HG02870 (cell line): ENCODE results near the gene DSCAML1.

Experiments used
- ATAC-seq: cut with Tn5 transposase; IDR thresholded peaks from one replicate; pipeline ENCODE4 v1.9.1; 2021; ENCODE audit warnings: mild to moderate bottlenecking, moderate library complexity; ENCODE audit not compliant: unreplicated experiment

The DSCAML1 gene

DNA sequence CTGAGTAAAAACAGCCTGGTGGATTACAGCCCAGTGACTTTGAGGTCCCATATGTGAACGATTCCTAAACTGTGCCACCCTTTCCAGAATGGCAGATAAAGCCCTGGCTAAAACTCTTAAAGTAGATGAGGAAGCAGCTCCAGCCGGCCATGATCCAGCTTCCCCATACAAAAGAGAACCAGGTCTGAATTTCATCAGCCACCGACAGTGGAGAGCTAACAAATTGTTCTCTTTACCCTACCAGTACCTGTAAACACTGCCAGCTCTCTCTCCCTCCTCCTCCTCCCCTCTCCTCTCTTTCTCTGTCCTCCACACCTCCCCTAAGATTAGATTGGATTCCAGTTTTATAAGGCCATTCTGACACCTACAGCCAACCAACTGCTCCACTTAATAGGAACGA is 176.9 kb downstream of the DSCAML1 start:
- ATAC-seq: no peak

DNA sequence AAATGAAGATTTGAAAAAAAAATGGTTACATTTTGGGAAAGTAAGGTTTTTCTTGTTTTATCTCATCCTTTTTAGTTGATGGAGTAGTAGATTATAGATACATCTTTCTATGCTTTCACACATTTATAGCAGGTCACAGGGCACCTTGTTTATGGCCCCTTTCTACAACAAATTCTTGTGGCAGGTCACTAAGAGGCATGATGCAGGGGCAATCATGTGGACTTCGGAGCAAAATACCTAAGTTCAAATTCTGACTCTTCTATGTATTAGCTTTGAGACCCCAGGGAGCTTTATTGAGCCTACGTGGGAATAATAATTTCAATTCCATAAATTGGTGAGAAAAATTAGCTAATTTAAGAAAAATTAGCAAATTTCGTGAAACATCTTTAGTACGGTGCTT is 177.4 kb downstream of the DSCAML1 start:
- no peak for ATAC-seq

DNA sequence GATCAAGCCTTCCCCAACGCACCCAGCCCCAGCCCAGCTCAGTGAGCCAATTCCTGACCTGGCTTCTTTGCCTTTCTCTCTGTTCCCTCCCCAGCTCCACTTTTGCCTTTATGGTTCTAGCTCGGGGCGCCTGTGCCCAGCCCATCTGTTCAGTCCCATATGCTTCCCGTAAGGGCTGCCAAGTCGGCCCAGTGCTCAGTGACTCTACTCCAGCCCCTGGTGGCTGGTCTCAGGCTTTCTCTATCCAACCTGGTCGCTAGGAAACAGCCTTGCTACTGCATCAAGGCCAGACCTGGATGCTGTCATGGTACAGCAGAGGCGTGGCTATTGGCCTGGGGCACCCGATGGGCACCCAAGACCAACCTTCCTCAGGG is 178.0 kb downstream of the DSCAML1 start:
- no peak for ATAC-seq

DNA sequence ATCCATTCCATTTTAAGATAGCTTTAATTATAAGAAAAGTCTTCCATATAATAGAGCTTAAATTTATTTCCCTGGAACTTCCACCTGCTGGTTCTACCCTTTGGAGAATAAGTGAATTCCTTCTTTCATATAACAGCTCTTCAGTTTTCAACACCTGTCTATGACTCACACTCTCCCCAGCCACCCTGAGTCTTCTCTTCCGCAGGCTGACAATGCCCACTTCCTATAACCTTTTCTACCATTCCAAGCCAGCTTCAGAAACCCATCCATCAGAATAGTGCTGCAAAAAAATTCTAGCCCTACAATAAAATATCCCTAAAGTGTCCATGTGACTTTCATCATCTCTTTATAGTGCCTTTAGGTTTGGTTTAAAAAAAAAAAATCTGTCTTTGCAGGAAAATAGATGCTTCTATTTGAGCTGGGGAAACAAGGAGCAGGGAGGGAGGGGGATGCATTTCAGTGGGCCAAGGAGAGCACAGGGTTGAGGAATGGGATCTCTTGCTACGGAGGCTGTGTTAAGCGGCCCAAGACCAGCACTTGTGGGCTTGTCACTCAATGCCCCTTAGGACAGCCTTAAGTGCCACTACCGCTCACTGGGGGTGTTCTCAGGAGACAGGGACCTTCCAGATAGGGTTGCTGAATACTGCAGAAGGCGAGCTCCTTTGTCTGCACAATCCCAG is 178.6 kb downstream of the DSCAML1 start:
- ATAC-seq: no peak

DNA sequence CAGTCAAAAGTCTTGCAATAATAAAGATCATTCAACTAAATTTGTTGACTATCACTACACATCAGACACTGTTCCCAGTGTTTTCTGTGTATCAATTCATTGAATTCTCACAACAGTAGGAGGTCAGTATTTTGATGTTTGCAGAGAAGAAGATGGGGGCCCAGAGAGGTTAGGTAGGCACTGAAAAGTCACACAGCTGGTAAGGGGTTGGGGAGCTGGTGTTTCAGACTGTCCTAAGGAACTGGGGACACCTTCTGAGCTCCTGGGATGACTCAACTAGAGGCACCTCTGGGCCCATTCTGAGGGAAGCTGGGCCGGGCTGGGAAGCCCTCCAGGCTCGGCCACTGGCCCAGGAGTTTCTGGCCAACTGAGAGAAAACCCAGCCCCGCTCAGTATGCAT is 180.0 kb downstream of the DSCAML1 start:
- ATAC-seq: no peak

DNA sequence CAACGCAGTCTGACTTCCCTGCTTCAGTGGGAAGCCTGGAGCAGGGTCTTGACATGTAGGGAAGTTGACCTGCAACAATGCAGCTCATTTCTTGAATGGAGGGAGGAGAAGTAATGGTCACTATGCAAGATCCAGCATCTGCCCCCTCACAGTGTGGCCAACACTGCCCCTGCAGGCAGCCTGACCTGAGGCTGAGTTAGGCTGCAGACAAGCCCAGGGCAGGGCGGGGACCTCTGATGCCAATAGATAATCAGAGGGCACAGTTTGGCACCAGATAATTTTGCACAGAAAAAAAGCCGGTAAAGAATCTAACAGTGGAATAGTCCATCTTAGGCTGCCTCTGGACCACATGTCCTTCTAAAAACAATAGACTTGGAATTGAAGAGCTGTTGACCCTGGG is 182.3 kb downstream of the DSCAML1 start:
- no peak for ATAC-seq

DNA sequence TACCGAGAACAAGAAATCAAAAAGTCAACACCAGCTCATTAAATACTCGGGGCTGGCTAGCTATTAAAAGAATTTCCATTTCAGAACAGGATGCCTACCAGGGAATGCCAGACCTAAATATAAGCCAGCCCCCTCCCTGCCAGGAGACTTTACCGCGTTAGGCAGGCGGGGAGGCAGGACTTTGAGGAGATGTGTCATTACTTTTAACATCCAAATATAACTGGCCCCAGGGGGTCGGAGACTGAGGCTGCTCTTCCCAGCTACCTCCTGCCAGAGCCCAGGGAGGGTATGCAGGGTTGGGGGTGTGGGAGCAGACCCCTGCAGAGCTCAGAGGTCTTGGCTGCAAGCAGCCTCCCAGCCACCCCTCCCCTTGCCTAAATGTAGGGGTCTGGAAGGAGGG is 183.5 kb downstream of the DSCAML1 start:
- no peak for ATAC-seq

DNA sequence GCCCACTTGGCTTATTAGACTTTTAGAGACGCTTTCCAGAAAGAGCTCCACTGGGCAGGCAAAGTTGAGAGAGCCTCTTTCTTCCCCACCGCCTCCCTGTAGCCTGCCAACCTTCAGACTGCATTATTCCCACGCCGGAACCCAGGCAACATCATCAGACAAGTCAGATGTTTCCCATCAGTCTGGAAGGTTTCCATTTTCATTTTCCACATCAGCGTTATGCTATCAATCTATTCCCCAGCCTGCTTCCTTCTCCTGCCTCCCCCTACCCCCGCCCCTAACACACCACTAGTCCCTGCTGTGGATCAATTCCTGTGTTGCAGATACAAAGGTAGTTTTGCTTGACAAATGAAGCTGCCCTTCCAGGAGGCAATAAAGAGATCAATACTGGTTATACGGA is 184.8 kb downstream of the DSCAML1 start:
- ATAC-seq: no peak

DNA sequence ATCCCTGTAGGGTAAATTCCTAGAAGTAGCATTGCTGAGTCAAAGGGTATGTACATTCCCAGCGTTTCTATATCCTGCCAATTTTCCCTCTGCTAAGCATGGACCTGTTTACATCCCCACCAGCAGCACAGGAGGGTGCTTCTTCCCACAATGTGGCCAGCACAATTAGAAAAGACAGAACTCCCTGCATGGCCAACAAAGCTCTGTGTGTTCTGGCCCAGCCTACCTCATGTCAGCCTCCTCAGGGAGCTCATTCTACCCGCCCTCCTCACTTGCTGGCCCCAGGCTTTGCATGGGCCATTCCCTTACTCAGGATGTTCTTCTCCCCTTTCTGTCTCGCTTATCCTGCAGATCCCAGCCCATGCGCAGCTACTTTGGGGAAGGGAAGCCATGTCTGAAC is 186.1 kb downstream of the DSCAML1 start:
- ATAC-seq: no peak

DNA sequence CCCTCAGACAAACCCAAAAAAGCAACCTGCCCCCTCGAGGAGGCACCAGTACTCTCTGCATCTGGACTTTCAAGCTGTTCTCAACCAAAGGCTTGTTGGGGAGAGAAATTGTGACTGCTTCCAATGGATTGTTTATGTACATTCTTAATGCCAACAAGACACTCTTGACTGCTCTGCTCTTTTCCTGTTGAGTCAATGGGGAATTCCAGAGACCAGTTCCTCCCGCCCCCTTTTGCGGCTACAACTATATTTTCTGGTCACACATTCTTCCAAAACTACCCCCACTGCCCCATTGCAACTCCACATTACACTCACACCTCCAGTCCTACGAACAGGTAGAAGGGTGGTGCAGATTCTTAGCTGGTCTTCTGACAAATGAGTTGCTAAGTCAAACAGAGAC is 187.0 kb downstream of the DSCAML1 start:
- ATAC-seq: no peak

DNA sequence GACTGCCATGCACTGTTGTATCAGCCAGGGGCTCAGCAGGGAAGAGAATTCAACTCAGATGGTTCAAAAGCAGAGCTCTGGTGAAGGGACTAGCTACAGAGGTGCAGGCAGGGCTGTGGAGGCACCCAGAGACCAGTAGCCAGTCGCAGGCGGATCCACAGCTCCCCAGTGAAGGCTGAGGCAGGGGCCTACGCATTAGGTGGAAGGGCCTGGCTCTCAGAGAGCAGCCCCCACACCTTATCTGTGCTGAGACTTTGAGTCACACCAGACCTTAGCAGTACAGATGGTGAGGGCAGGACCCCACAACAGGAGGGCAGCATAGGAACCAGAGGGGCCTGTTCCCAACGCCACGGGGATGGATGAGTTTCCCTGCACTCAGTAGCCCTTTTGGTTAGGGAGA is 189.6 kb downstream of the DSCAML1 start:
- ATAC-seq: no peak

DNA sequence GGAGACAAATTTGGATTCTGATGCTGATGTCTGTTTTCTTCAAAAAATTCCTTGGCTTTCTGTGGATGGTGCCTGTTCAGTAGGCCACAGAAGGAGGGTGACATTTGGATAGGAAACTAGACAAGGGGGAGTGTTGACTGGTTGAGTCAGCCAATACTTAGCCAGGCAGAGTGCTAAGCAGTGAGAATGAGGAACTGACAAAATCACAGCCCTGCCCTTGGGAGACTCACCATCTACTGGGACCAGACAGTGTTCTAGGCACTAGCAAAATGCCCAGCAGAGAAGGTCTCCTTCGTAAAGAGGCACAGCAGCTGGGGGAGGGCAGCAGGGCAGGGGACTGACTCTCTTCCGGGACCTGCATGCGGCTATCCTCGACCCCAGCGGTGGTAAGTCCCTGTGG is 190.2 kb downstream of the DSCAML1 start:
- ATAC-seq: no peak

DNA sequence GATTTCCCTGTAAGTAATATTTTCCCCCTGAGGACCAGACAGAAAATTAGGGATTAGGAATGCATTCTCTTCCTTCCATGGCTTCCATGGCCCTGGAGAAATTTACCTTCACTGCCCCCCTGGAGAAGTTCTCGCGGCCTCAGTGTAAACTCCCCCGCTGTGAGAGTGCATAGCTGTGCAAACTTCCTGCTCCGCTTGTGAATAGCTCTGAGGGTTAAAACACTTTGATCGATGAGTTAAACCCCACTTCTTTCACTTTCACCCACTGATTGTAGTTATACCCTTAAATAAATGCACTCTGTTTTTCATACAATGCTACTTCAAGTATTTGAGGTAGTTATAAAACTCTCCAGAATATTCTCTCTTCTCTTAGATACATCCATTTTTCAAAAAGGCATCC is 190.8 kb downstream of the DSCAML1 start:
- no peak for ATAC-seq

DNA sequence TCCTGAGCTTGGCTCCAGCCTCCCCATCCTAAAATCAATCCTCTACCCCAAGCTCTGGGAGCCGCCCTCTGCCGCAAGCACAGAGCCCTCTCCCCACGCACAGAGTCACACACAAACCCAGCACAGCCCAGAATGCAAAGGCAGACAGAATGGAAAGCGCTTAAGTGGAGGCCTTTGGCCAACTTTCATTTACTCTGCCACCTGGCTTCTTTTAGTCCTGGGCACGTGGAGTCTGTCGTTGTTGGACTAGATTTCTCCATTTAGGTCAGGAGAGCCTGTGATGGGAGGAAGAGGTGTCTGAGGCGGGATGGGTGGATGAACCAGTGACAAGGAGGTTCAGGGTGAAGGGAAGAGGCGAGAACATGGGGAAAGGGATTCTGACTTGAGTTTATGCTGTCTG is 191.7 kb downstream of the DSCAML1 start:
- no peak for ATAC-seq

DNA sequence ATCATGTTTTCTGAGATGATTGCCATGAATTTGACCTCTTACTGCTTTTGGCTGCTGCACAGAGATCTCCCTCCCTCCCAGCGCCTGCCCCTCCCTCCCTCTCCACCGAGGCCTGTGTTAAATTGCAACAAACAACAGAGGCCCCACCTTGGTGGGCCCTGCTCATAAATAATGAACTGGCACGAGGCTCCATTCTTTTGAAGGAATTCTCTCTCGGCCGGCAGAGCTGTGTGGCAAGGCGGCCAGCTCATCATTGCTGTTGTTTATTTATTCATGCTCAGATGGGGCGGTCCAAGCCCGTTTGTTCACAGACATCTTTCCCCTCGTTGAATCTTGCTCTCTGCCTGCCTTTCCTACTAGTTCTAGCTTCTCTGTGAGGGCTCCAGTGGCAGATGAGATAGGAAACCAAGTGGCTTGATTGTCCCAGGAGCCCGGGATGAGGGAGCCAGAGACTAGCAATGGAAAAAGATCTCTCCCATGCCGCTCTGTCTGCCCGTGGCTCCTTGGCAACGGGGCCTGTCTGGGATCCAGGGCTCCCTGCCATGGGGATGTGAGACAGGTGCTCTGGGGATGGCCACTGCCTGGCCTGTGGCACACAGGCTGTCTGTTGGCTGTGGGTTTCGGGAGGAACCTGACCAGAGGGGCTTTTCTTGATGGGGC is 192.6 kb downstream of the DSCAML1 start:
- ATAC-seq: no peak

DNA sequence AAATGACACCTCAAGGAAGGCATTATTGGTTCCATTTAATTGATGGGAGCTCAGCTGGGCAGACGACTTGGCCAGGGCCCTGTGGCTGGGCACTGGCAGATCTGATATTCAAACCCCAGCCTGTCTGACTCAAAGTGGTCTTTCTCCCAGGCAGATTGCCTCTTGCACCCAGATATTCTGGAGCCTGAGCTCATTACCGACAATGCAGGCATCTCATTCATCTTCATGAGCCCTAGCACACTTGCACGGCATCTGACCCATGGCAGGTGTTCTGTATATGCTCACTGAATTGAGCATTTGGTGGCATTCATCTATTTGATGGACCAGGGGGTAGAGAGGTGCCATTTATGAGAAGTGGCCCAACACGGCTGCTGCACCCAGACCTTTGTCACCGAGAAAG is 193.1 kb downstream of the DSCAML1 start:
- no peak for ATAC-seq

DNA sequence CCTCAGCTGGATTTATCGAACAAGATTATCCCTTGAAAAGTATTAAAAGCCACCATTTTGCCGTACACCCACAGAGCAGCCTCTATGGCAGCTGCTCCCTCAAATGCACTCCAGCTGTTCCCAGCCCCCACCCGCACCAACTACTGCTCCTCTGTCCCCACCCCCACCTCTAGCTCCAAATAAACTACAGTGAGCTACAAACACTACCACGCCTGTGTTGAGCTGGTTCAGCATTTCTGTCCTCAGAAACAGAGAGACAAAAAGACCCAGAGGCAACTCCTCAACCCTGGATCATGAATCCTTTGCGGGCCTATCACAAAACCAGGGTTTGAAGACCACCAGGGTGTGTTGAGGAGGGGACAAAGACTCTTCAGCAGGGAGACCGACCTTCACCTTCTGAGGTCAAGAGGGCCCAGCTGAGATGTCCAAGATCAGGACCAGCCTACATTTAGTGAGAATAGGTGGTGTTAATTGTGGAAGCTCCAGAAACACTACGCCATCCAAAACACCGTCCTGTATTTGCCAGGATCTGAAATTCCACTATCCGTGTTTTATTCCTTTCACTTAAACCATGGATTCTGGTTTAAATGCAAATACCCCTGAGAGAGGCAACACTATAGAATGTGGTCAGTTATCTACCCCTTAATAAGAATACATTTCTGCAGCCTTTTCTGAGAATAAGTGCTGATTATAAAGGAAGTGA is 195.9 kb downstream of the DSCAML1 start:
- ATAC-seq: no peak

DNA sequence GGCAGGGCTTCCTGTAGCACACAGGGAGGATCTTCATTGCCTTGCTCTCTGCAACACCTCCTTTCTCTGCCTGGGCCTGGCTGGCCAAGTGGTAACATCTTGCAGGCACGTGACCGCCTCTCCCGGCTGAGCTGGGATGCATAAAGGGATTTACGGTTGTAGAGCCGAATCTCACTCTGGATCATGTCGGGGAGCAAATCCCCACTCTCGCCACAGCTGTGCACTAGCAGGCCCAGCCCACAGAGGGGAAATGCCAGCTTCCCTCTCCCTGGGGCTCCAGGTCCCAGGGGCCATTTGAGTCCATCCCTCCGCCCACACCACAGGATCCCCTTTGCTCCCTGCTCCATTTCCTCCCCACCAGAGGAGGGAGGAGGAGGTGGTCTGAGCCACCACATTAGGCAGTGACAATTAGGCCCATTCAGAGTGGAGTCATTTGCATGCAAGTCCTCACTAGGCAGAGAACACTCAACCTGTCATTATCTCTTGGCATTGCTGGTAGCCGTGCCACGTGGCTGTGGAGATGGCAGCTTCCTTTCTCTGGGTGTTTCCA is 196.7 kb downstream of the DSCAML1 start:
- ATAC-seq: no peak

DNA sequence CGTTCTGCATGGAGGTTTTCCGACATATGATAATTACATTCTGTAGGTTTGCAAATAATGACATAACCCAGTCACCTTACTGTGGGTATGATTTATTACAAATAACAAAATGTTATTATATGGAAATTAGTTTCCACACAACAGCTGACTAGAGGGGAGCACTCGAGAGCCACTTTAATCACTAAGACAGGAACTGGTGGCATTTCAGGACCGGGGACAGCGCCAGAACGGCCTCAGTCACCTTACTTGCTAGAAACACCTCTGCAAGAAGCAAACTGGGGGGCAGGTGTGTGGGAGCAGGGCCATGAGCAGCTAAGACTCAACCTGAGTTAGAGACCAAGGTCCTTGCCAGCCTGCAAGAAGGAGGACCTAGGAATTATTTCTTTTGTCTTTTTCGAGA is 199.9 kb downstream of the DSCAML1 start:
- no peak for ATAC-seq

DNA sequence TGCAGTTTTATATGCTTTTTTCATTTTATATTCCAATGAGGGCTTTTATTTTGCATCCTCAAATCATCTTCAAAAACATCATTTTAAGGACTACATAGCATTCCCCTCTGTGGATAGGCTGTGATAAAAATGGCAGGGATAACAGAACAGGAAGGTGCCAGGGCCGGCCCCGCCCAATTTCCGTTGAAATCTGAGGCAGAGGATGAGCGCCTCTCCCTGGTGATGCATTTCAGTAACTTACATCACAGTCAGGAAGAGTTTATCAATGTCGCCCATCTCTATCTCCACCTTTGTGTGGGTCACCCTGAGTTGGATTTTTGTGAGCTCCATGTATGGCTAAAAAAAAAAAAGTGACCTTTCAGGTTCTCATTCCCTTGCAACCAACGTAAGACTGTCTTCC is 201.6 kb downstream of the DSCAML1 start:
- ATAC-seq: no peak

DNA sequence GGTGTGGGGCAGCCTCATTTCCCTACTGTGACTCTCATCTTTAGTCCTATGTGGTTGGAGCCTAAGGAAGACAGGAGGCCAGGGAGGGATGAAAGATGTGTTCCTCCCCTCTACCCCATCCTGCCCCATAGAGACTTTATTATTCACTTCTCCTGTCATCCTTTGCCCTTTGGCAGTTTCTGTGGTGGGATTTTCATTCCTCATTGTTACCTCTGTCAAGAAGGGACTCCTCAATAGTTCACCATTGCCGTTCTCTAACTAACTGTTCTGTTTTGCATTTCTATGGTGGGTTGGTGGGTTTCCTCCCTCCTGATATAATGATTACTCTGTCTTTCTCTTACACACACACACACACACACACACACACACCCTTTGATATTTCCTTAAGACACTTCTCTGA is 202.3 kb downstream of the DSCAML1 start:
- ATAC-seq: no peak

DNA sequence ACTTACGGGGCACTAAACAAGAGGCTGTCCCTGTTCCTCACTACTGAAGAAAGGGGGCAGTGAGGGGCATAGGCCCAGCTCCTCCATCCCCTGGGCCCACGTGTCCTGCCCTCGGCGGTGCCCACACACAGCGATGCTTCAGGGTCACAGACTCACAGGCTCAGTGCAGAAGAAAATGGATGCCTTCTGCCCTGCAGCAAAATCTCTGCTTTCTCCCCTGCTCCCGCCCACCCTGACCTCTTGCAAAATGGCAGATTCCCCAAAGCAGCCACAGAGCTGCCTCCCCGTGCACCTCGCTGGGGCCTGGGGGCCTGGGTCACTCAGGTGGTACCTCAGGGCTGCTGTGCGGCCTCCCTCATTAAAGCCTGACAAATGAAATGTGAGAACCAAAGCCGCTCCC is 204.0 kb downstream of the DSCAML1 start:
- ATAC-seq: no peak
